Activated naive CD8-positive, alpha-beta T cell treated with anti-CD3 and anti-CD28 coated beads, Interleukin-2, amount 10 ng/mL, durations not matched to agents 7 days and 5 days (primary cell): Measurements from ENCODE around the gene COASY. TPM values are rescaled to one million over a fixed set of nuclear protein-coding genes. Genes with fewer than 3 reads are reported as not detected.
"Not testable (repeated sequence)": the region's sequence is repeated elsewhere in the genome, so short reads cannot be mapped to it uniquely, and the experiment has no call there.

Experiments used
- ATAC-seq: fragments of 150-1000 bp; cut with Tn5 transposase; one replicate; pipeline ENCODE4 v1.10.0; 2021; ENCODE audit warnings: low read depth, moderate library complexity
- POLR2A ChIA-PET: fragments of 350-600 bp; sonication (Branson Sonifier 250); formaldehyde crosslinking; loops from one replicate; lab custom pipeline; 2021; ENCODE audit warnings: antibody characterized with exemption; lab: Charles Lee
- DNase-seq: peaks from one replicate; pipeline ENCODE4 v3.0.0; 2021
- H3K27ac Mint-ChIP-seq: one replicate; pipeline ENCODE4 v1.8.0; 2022; ENCODE audit warnings: mild to moderate bottlenecking, mixed read lengths
- H3K27me3 Mint-ChIP-seq: one replicate; pipeline ENCODE4 v1.8.0; 2022; ENCODE audit warnings: mild to moderate bottlenecking, moderate library complexity, mixed read lengths
- H3K36me3 Mint-ChIP-seq: one replicate; pipeline ENCODE4 v1.8.0; 2021; ENCODE audit warnings: mild to moderate bottlenecking, mixed read lengths
- H3K4me1 Mint-ChIP-seq: one replicate; pipeline ENCODE4 v1.8.0; 2021; ENCODE audit warnings: mixed read lengths
- H3K4me3 Mint-ChIP-seq: one replicate; pipeline ENCODE4 v1.8.0; 2022; ENCODE audit warnings: mild to moderate bottlenecking, moderate library complexity, mixed read lengths
- H3K9me3 Mint-ChIP-seq: one replicate; pipeline ENCODE4 v1.8.0; 2021; ENCODE audit warnings: mixed read lengths
- total RNA-seq, 2 experiments: library from RNA; stranded (reverse); gene quantifications; one replicate each; pipeline ENCODE4 v1.2.3, GENCODE V29; 2021

COASY gene
- total RNA-seq, 2 experiments from 2014 or later = 83.3 to 98.1 TPM

- POLR2A ChIA-PET = interaction anchor here (0.6 to 2.4 kb wide), 9 partner anchors 12 to 250 kb away, joined by 3 to 13 read pairs (median 3); partner anchors contain the start of genes MLX, NAGLU and PSMC3IP
Measured at GRCh38 chr17:42548070-42548837, 13.7 kb upstream of the COASY start.

GRCh38 chr17:42548993-42549755 is 12.8 kb upstream of the COASY start:
- Mint-ChIP-seq H3K27me3 (no peaks in the 10 kb centered on the region), H3K36me3 (peaks cover 5% of the 10 kb centered on the region), H3K27ac (no peak overlapping the region), H3K4me1 (peaks cover 15% of the 10 kb centered on the region), H3K4me3 (peak overlapping the region; percentile 14), H3K9me3 (no peaks in the 10 kb centered on the region)
- ATAC-seq (no peak), DNase-seq (no peak)
- POLR2A ChIA-PET = interaction anchor here (0.8 to 2.4 kb wide), 3 partner anchors 13 to 249 kb away, joined by 3 to 13 read pairs (median 3); partner anchors contain the start of genes NAGLU and PSMC3IP

More at GRCh38 chr17:42548070-42548837, 13.7 kb upstream of the COASY start:
- Mint-ChIP-seq H3K27me3 (no peaks in the 10 kb centered on the region), H3K9me3 (no peaks in the 10 kb centered on the region), H3K4me3 (peak overlapping the region; percentile 48), H3K4me1 (peaks cover 11% of the 10 kb centered on the region), H3K36me3 (peaks cover 7% of the 10 kb centered on the region), H3K27ac (peak overlapping the region; percentile 38)
- peak; percentile 88 for ATAC-seq
- DNase-seq = peak; percentile 84

GRCh38 chr17:42552736-42553135 is 9.2 kb upstream of the COASY start, which contains the start of gene HSD17B1:
TSS of gene HSD17B1 (plus strand) at chr17:42552923. CDS start at chr17:42552934, 11 bp downstream.
- H3K27me3 Mint-ChIP-seq, H3K36me3 Mint-ChIP-seq, DNase-seq, H3K9me3 Mint-ChIP-seq, ATAC-seq: not testable (repeated sequence)
- peak within 1 kb of the TSS; percentile 6 for H3K27ac Mint-ChIP-seq
- H3K4me3 Mint-ChIP-seq = peak within 1 kb of the TSS; percentile 94
- POLR2A ChIA-PET = interaction anchor here (2.8 kb wide), 1 partner anchor 12 kb away, joined by 19 read pairs; no protein-coding TSS in a partner anchor
- H3K4me1 Mint-ChIP-seq = peaks cover 20% of the 10 kb centered on the region

- H3K27ac Mint-ChIP-seq = peak overlapping the region; percentile 6
- DNase-seq (no peak), ATAC-seq (no peak)
- peaks cover 1% of the 10 kb centered on the region for H3K36me3 Mint-ChIP-seq
- POLR2A ChIA-PET = interaction anchor here (1.8 to 2.8 kb wide), 4 partner anchors 12 to 17 kb away, joined by 4 to 21 read pairs (median 18); partner anchors contain the start of genes MLX and NAGLU
- H3K4me3 Mint-ChIP-seq = peak overlapping the region; percentile 94
- H3K27me3 Mint-ChIP-seq = no peaks in the 10 kb centered on the region
- no peaks in the 10 kb centered on the region for H3K9me3 Mint-ChIP-seq
- peaks cover 20% of the 10 kb centered on the region for H3K4me1 Mint-ChIP-seq
Measured at GRCh38 chr17:42553161-42553818, 8.7 kb upstream of the COASY start.

DNA sequence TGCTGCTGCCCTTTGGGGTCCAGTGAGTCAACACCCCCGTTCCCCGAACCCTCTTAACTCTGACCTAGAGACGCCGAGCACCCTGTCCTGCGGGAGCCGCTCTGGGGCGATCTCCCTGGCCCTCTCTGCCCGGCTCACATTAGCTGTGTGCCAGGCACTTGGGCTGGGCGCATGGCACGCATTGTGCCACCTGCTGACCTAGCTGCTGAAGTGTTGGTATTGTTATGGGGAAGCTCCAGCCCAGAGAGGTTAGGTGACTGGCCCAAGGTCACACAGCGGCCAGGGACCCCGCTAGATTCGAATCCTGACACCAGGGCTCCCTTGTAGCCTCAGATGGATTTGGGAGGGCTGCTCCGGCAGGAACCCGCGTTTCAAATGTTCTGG is 8.1 kb upstream of the COASY start:
- peaks cover 1% of the 10 kb centered on the region for H3K36me3 Mint-ChIP-seq
- DNase-seq (peak; percentile 45), ATAC-seq (no peak)
- peak overlapping the region; percentile 94 for H3K4me3 Mint-ChIP-seq
- peaks cover 19% of the 10 kb centered on the region for H3K4me1 Mint-ChIP-seq
- H3K9me3 Mint-ChIP-seq = no peaks in the 10 kb centered on the region
- no peaks in the 10 kb centered on the region for H3K27me3 Mint-ChIP-seq
- POLR2A ChIA-PET = interaction anchor here (0.8 to 2.8 kb wide), 9 partner anchors 10 to 124 kb away, joined by 3 to 21 read pairs (median 7); partner anchors contain the start of genes MLX, NAGLU, PLEKHH3 and PSMC3IP
- H3K27ac Mint-ChIP-seq = peak overlapping the region; percentile 94

GRCh38 chr17:42554250-42555121 is 7.5 kb upstream of the COASY start:
- ATAC-seq (peak; percentile 92), DNase-seq (peak; percentile 87)
- Mint-ChIP-seq H3K9me3 (no peaks in the 10 kb centered on the region), H3K4me1 (peaks cover 14% of the 10 kb centered on the region), H3K27me3 (no peaks in the 10 kb centered on the region), H3K36me3 (peaks cover 1% of the 10 kb centered on the region), H3K4me3 (peak overlapping the region; percentile 94), H3K27ac (peak overlapping the region; percentile 94)
- POLR2A ChIA-PET = interaction anchor here (0.6 to 2.8 kb wide), 12 partner anchors 9 to 443 kb away, joined by 3 to 21 read pairs (median 4); partner anchors contain the start of genes MLX, NAGLU, PLEKHH3 and PSMC3IP

DNA sequence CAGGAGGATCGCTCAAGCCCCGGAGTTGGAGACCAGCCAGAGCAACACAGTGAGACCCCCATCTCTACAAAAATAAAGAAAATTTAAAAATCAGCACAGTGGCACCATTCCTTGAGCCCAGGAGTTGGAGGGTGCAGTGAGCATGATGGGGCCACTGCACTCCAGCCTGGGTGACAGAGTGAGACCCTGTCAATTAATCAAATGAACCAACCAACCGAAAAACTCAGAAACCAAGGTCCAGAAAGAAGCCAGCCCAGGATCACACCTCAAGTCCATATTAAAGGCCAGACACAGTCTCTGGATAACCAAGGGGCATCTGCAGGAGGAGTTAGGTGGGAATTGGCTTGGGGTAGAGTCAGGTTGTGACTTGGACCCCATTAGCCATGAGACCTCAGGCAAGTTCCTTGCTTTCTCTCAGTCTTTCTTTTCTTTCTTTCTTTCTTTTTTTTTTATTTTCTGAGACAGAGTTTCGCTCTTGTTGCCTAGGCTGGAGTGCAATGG is 6.8 kb upstream of the COASY start:
- ATAC-seq (no peak), DNase-seq (no peak)
- Mint-ChIP-seq H3K9me3 (no peaks in the 10 kb centered on the region), H3K4me1 (peaks cover 16% of the 10 kb centered on the region), H3K4me3 (peak overlapping the region; percentile 94), H3K27me3 (no peaks in the 10 kb centered on the region), H3K27ac (peak overlapping the region; percentile 94), H3K36me3 (peaks cover 1% of the 10 kb centered on the region)
- POLR2A ChIA-PET = interaction anchor here (0.6 to 2.8 kb wide), 11 partner anchors 8 to 443 kb away, joined by 3 to 21 read pairs (median 4); partner anchors contain the start of genes MLX, NAGLU, PLEKHH3 and PSMC3IP

DNA sequence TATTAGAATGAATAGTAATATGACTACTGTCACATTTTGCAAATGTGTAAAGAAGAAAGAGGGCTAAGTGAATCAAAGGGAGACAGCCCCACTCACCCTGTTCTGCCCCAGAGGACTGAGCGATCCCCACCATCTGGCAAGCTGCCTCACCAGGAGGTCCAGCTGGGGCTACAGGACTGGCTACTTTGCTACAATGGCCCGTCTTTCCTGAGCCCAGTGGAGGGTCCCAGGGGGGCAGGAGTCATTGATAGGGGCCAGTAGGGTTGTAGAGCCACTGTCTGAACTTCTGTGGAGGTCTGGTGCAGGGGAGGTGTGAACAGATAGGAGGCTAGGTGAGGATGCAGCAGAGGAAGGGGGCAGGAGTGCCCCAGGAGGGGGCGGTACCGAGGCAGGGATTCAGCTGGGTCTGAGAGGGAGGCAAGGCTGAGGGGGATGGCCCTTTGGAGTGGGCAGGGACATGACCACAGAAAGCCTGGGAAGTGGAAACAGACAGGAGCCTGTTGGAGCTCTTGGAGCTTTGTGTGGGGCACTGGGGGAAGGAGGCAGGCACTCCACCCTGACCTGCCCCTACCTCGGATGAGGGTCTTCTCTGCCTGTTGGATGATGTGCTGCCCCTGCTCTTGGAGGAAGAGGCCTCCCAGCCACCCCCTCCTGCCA is 5.9 kb upstream of the COASY start:
- ATAC-seq, POLR2A ChIA-PET, H3K27ac Mint-ChIP-seq, H3K9me3 Mint-ChIP-seq, DNase-seq, H3K36me3 Mint-ChIP-seq, H3K27me3 Mint-ChIP-seq: not testable (repeated sequence)
- peaks cover 18% of the 10 kb centered on the region for H3K4me1 Mint-ChIP-seq
- H3K4me3 Mint-ChIP-seq = peak overlapping the region; percentile 94

- Mint-ChIP-seq H3K4me3 (no peak overlapping the region), H3K36me3 (peaks cover 6% of the 10 kb centered on the region), H3K27me3 (no peaks in the 10 kb centered on the region), H3K27ac (no peak overlapping the region), H3K4me1 (peaks cover 30% of the 10 kb centered on the region), H3K9me3 (no peaks in the 10 kb centered on the region)
- DNase-seq = no peak
- POLR2A ChIA-PET = interaction anchor here (0.8 to 0.9 kb wide), 2 partner anchors 18 to 23 kb away, joined by 3 read pairs; partner anchors contain the start of gene NAGLU
- ATAC-seq = no peak
Measured at GRCh38 chr17:42559075-42559474, 2.9 kb upstream of the COASY start.

DNA sequence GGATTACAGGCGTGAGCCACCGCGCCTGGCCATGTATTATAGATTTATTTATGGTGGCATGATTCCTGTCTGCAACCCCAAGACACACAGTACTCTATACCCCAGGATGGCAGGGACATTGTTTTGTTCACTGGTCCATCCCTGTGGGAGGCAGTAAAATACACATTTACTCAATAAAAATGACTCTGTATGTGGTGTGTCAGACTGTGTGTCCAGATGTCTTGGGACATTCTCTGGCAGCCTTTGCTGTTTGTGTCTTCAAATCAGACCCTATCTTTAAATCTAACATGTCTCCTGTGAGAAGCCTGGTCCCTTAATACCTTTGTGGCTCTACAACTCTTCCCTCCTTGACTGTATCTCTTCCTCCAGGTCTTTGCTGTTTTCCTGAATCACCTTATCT is 1.7 kb upstream of the COASY start:
- Mint-ChIP-seq H3K27ac (no peak overlapping the region), H3K4me3 (peak overlapping the region; percentile 62), H3K4me1 (peaks cover 33% of the 10 kb centered on the region), H3K36me3 (peaks cover 4% of the 10 kb centered on the region), H3K9me3 (no peaks in the 10 kb centered on the region), H3K27me3 (no peaks in the 10 kb centered on the region)
- POLR2A ChIA-PET = interaction anchor here (0.6 to 0.9 kb wide), 2 partner anchors 19 to 21 kb away, joined by 3 to 7 read pairs; no protein-coding TSS in a partner anchor
- DNase-seq (no peak), ATAC-seq (no peak)
